Ovary (tissue), 9 donors: Measurements from ENCODE around the gene NAV2. TPM values are rescaled to one million over a fixed set of nuclear protein-coding genes. Genes with fewer than 3 reads are reported as not detected.

Experiments
- DNase-seq, 5 donors: peaks; one replicate each; pipeline ENCODE4 v3.0.0-alpha.2; 2019 to 2020
- H3K27ac ChIP-seq, 2 donors: fragments of 200-600 bp; one replicate each; pipeline versions ENCODE4 v1.5.1 to v1.8.0; 2019 to 2022
- H3K27me3 ChIP-seq: fragments of 200-600 bp; one replicate; pipeline ENCODE4 v1.8.0; 2022
- H3K36me3 ChIP-seq: fragments of 200-600 bp; sonication (generic); one replicate; pipeline ENCODE4 v1.5.1; 2019
- H3K4me1 ChIP-seq: one replicate; pipeline ENCODE4 v1.8.1; 2013; ENCODE audit warnings: mild to moderate bottlenecking, moderate library complexity; ENCODE audit not compliant: insufficient read depth
- H3K4me3 ChIP-seq: fragments of 200-600 bp; sonication (generic); one replicate; pipeline ENCODE4 v1.5.1; 2017
- H3K9me3 ChIP-seq, 2 donors: fragments of 200-600 bp in 1 of 2; sonication (generic) in 1 of 2; one replicate each; pipeline versions ENCODE4 v1.5.1 to v1.8.1; 2013 to 2019; ENCODE audit warnings: mild to moderate bottlenecking in 1 of 2, moderate library complexity in 1 of 2
- CTCF ChIP-seq, 3 donors: fragments of 450-650 bp in 2 of 3; fragments of 200-600 bp in 1 of 3; IDR thresholded peaks; one replicate each; pipeline versions ENCODE4 v1.5.1 to v1.8.0; 2016 to 2022; ENCODE audit warnings: antibody characterized with exemption in 3 of 3, mild to moderate bottlenecking in 1 of 3
- EP300 ChIP-seq: sonication (generic); formaldehyde crosslinking; IDR thresholded peaks from one replicate; pipeline ENCODE4 v1.6.1; 2017; ENCODE audit warnings: antibody characterized with exemption
- POLR2A ChIP-seq: fragments of 450-650 bp; IDR thresholded peaks from one replicate; pipeline ENCODE4 v1.6.1; 2017; ENCODE audit warnings: antibody characterized with exemption, mild to moderate bottlenecking, moderate library complexity
- WGBS, 3 donors: extraction: QIAGEN DNeasy Blood & Tissue Kit in 1 of 3; methylation state at CpG; one replicate each; pipeline versions ENCODE4 v1.1.5 to v1.1.7; 2013 to 2017; 5-methylcytosine and 5-hydroxymethylcytosine counted together
- intact Hi-C, 4 donors: fragments of 100-400 bp; cut with DNase I; formaldehyde crosslinking; loops; one replicate each; pipeline versions ENCODE4 v1.11.0 to v1.15.1; 2022 to 2023
- polyA plus RNA-seq, 2 donors: library from polyadenylated mRNA; stranded (reverse); fragments of 200-250 nt in 1 of 2; fragments of 350-450 nt in 1 of 2; fragmentation: Illumina TruSeq in 1 of 2; extraction: RNeasy Lipid Tissue Mini Kit (QIAGEN cat#74804) in 1 of 2; gene quantifications; one replicate each; pipeline ENCODE4 v1.2.3, GENCODE V29; 2013 to 2014
- total RNA-seq, 7 donors: library from RNA; depleted of rRNA in 2 of 7; stranded (reverse); fragments of >200 nt in 2 of 7; fragmentation: NEBNext Ultra II Directional in 3 of 7; extraction: Animal tissue kit (Norgen Biotek cat#: 25700) in 3 of 7; gene quantifications; one replicate each; pipeline versions ENCODE4 v1.1.0 to v1.2.4, GENCODE V29; 2016 to 2023
- donor health status: DM: no; HTN: no; CAD: no; lungs with moderate emphysema.
- donor health status: DM: no; HTN: no; CAD: no.
- donor health status: Bipolar disorder and iron deficiency.
- donor health status: DM: yes; HTN: yes; CAD: no.
- donor health status: DM: no; HTN: no; CAD: no.
- donor health status: DM: yes; HTN: yes; CAD: no.

NAV2 gene
- total and polyA plus RNA-seq, 9 donors: 2.9 to 14.1 (median 7.8) TPM

- Histone ChIP-seq H3K27me3 (no peaks in the 10 kb centered on the region), H3K4me1 (no peaks in the 10 kb centered on the region), H3K4me3 (no peak overlapping the region), H3K9me3 (no peaks in the 10 kb centered on the region), H3K27ac (no peak overlapping the region), H3K36me3 (no peaks in the 10 kb centered on the region)
- DNase-seq: no peak
- 94 to 95% (median 95%) methylated on average over 2 of the region's 2 CpGs for WGBS, 3 donors
- intact Hi-C loops: loop anchor here in 1 of 4 donors (10.0 kb wide), 1 partner anchor 980 kb away; no protein-coding TSS in a partner anchor
- TF ChIP-seq POLR2A (no peak), EP300 (no peak), CTCF (IDR thresholded peaks at IDR 0.05) (no peak)
Measured at GRCh38 chr11:19724765-19725164, 12.1 kb downstream of the NAV2 start.

- no peak for DNase-seq
- intact Hi-C loops: loop anchor here in 1 of 4 donors (10.0 kb wide), 1 partner anchor 981 kb away; no protein-coding TSS in a partner anchor
- Histone ChIP-seq H3K9me3 (no peaks in the 10 kb centered on the region), H3K4me1 (no peaks in the 10 kb centered on the region), H3K4me3 (no peak overlapping the region), H3K27ac (no peak overlapping the region), H3K27me3 (no peaks in the 10 kb centered on the region), H3K36me3 (no peaks in the 10 kb centered on the region)
- no peak for TF ChIP-seq POLR2A
- no peak for TF ChIP-seq EP300
- TF ChIP-seq CTCF (IDR thresholded peaks at IDR 0.05): no peak
- WGBS, 3 donors: 79 to 84% (median 80%) methylated on average over 12 of the region's 12 CpGs
Measured at GRCh38 chr11:19725379-19726079, 12.9 kb downstream of the NAV2 start.

GRCh38 chr11:19727246-19727645 lies 14.6 kb downstream of the NAV2 start:
- H3K9me3 ChIP-seq: no peaks in the 10 kb centered on the region
- no peaks in the 10 kb centered on the region for H3K27me3 ChIP-seq
- H3K4me3 ChIP-seq: no peak overlapping the region
- WGBS, 3 donors: 94 to 100% (median 100%) methylated on average over 1 of the region's 1 CpG
- TF ChIP-seq EP300: no peak
- no peak for TF ChIP-seq CTCF (IDR thresholded peaks at IDR 0.05)
- no peak for TF ChIP-seq POLR2A
- DNase-seq: no peak
- H3K36me3 ChIP-seq: no peaks in the 10 kb centered on the region
- intact Hi-C loops: loop anchor here in 1 of 4 donors (10.0 kb wide), 1 partner anchor 982 kb away; no protein-coding TSS in a partner anchor
- no peaks in the 10 kb centered on the region for H3K4me1 ChIP-seq
- H3K27ac ChIP-seq: no peak overlapping the region

GRCh38 chr11:19728436-19728835 lies 15.8 kb downstream of the NAV2 start:
- Histone ChIP-seq H3K4me1 (no peaks in the 10 kb centered on the region), H3K27ac (no peak overlapping the region), H3K4me3 (no peak overlapping the region), H3K27me3 (no peaks in the 10 kb centered on the region), H3K9me3 (no peaks in the 10 kb centered on the region), H3K36me3 (no peaks in the 10 kb centered on the region)
- intact Hi-C loops: loop anchor here in 1 of 4 donors (10.0 kb wide), 1 partner anchor 984 kb away; no protein-coding TSS in a partner anchor
- TF ChIP-seq CTCF (IDR thresholded peaks at IDR 0.05) (no peak), POLR2A (no peak), EP300 (no peak)
- DNase-seq: no peak
- WGBS, 3 donors: 83 to 94% (median 88%) methylated on average over 4 of the region's 4 CpGs
